Adipose tissue (tissue), 3 donors: Measurements from ENCODE around the gene GLG1. TPM values are rescaled to one million over a fixed set of nuclear protein-coding genes. Genes with fewer than 3 reads are reported as not detected.

Experiments
- H3K27ac ChIP-seq: one replicate; pipeline ENCODE4 v1.5.1; 2013; ENCODE audit warnings: low read depth, low read length
- WGBS, 3 donors: extraction: QIAGEN DNeasy Blood & Tissue Kit; methylation state at CpG; one replicate each; pipeline ENCODE4 v1.1.7; 2013; 5-methylcytosine and 5-hydroxymethylcytosine counted together
- polyA plus RNA-seq, 3 donors: library from polyadenylated mRNA; stranded (reverse); fragments of 200-250 nt; gene quantifications; one replicate each; pipeline ENCODE4 v1.2.3, GENCODE V29; 2013
- donor health status: healthy with polysubstance abuse.
- donor health status: Bipolar disorder and iron deficiency.
- donor health status: healthy.

Gene GLG1
- polyA plus RNA-seq, 3 donors, result 23.8 to 39.1 (median 38.9) TPM

GRCh38 chr16:74503412-74503811 is 103.5 kb downstream of the GLG1 start:
- WGBS, 3 donors, result 90 to 92% (median 90%) methylated on average over 7 of the region's 7 CpGs
- H3K27ac ChIP-seq, result no peak overlapping the region

GRCh38 chr16:74501484-74502478 is 105.1 kb downstream of the GLG1 start:
- 56 to 73% (median 71%) methylated on average over 7 of the region's 7 CpGs for WGBS, 3 donors
- no peak overlapping the region for H3K27ac ChIP-seq

GRCh38 chr16:74500907-74501306 is 106.0 kb downstream of the GLG1 start:
- WGBS, 3 donors, result 74 to 87% (median 87%) methylated on average over 3 of the region's 3 CpGs
- no peak overlapping the region for H3K27ac ChIP-seq

GRCh38 chr16:74499114-74499513 is 107.8 kb downstream of the GLG1 start:
- H3K27ac ChIP-seq, result no peak overlapping the region

GRCh38 chr16:74497761-74498160 is 109.2 kb downstream of the GLG1 start:
- 81 to 95% (median 91%) methylated on average over 3 of the region's 3 CpGs for whole genome bisulfite sequencing, 3 donors
- H3K27ac ChIP-seq, result no peak overlapping the region

- H3K27ac ChIP-seq, result no peak overlapping the region
- WGBS, 3 donors, result 99 to 100% (median 99%) methylated on average over 3 of the region's 3 CpGs
These were observed 110.9 kb downstream of the GLG1 start for GRCh38 chr16:74496054-74496453.

GRCh38 chr16:74492976-74493375 is 113.9 kb downstream of the GLG1 start:
- 96 to 98% (median 97%) methylated on average over 10 of the region's 10 CpGs for WGBS, 3 donors
- H3K27ac ChIP-seq, result no peak overlapping the region

- no peak overlapping the region for H3K27ac ChIP-seq
- WGBS, 3 donors, result 86 to 96% (median 93%) methylated on average over 9 of the region's 9 CpGs
These were observed 119.0 kb downstream of the GLG1 start for GRCh38 chr16:74487634-74488495.

- H3K27ac ChIP-seq, result no peak overlapping the region
- WGBS, 3 donors, result 34 to 84% (median 69%) methylated on average over 1 of the region's 1 CpG
These were observed 121.0 kb downstream of the GLG1 start for GRCh38 chr16:74485916-74486315.

- WGBS, 3 donors, result 51 to 60% (median 60%) methylated on average over 12 of the region's 12 CpGs
- no peak overlapping the region for H3K27ac ChIP-seq
These were observed 126.5 kb downstream of the GLG1 start for GRCh38 chr16:74480150-74481029.

GRCh38 chr16:74477226-74477625 is 129.7 kb downstream of the GLG1 start:
- WGBS, 3 donors, result 54 to 96% (median 93%) methylated on average over 4 of the region's 4 CpGs

GRCh38 chr16:74474416-74474815 is 132.5 kb downstream of the GLG1 start:
- WGBS, 3 donors, result 86 to 100% (median 91%) methylated on average over 1 of the region's 1 CpG
- no peak overlapping the region for H3K27ac ChIP-seq

More at GRCh38 chr16:74477226-74477625, 129.7 kb downstream of the GLG1 start:
- H3K27ac ChIP-seq, result no peak overlapping the region

- WGBS, 3 donors, result 38 to 80% (median 77%) methylated on average over 3 of the region's 3 CpGs
- H3K27ac ChIP-seq, result no peak overlapping the region
These were observed 134.4 kb downstream of the GLG1 start for GRCh38 chr16:74472540-74472939.

GRCh38 chr16:74472010-74472409 is 134.9 kb downstream of the GLG1 start:
- WGBS, 3 donors, result 66 to 90% (median 82%) methylated on average over 3 of the region's 3 CpGs
- no peak overlapping the region for H3K27ac ChIP-seq

GRCh38 chr16:74469946-74470478 is 136.9 kb downstream of the GLG1 start:
- WGBS, 3 donors, result 78 to 90% (median 90%) methylated on average over 5 to 6 of the region's 6 CpGs

GRCh38 chr16:74468807-74469525 is 137.9 kb downstream of the GLG1 start:
- 89 to 92% (median 91%) methylated on average over 9 of the region's 9 CpGs for WGBS, 3 donors
- H3K27ac ChIP-seq, result no peak overlapping the region

More at GRCh38 chr16:74469946-74470478, 136.9 kb downstream of the GLG1 start:
- no peak overlapping the region for H3K27ac ChIP-seq

GRCh38 chr16:74466872-74467271 is 140.0 kb downstream of the GLG1 start:
- H3K27ac ChIP-seq, result no peak overlapping the region
- 92 to 93% (median 92%) methylated on average over 5 of the region's 5 CpGs for WGBS, 3 donors
